Left kidney (tissue), 2 donors: ENCODE data around the gene INTS11. TPM values are rescaled to one million over a fixed set of nuclear protein-coding genes. Genes with fewer than 3 reads are reported as not detected.

Source experiments
- DNase-seq: peaks from one replicate; pipeline ENCODE4 v3.0.0-alpha.2; 2013
- polyA plus RNA-seq: library from polyadenylated mRNA; unstranded; fragments of 120-200 nt; gene quantifications from one replicate; pipeline ENCODE4 v1.2.1, GENCODE V29; 2013; ENCODE audit not compliant: insufficient read length

The INTS11 gene
- polyA plus RNA-seq, 1 donor = 119 TPM

DNA sequence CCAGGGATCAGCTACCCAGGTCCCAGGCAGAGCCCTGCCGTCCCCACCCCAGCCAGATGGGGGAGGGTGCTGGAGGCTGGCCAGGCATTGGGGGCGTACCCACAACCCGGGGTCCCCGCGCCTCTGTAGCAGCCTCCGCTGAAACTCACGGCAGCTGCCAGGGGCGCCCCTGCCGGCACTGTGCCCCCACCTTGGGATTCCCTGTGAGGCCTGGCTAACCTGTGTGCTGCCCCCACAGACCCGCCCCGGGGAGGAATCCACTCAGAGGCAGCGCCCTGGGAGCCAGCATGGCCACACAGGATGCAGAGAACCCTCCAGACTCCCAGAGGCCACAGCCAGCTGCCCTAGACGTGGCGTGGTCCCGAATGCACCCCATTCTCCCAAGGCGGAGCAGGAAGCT, 20.9 kb upstream of the INTS11 start:
- DNase-seq = no peak

DNA sequence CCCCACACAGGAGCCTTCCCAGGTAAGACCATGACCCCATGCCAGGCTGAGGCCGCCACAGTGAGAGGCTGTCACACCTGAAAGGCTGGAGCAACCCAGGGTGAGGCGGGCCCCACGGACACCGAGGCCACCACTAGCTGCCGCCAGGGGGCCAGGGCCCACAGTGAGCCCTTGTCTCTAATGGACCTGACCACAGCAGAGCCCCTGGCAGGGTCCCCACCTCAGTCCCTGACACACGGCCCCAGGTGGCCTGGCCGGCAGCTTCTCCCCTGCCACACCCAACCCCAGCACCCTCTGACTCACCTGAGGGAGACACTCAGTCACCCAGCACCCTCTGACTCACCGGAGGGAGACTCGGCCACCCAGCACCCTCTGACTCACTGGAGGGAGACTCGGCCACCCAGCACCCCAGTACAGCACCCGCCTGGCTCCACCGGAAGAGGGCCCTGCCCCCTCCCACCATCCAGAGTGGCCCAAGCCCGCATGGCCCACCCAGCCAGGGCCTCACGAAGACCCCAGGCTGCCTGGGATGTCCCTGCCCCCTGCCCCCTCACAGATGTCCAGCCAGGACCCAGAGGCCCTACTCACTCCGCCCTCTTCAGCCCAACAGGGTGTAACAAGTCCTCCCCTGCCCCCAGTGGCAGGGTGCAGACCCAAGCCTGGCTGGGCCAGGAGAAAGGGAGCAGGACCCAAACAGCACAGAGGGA, 20.3 kb upstream of the INTS11 start:
- DNase-seq = no peak

DNA sequence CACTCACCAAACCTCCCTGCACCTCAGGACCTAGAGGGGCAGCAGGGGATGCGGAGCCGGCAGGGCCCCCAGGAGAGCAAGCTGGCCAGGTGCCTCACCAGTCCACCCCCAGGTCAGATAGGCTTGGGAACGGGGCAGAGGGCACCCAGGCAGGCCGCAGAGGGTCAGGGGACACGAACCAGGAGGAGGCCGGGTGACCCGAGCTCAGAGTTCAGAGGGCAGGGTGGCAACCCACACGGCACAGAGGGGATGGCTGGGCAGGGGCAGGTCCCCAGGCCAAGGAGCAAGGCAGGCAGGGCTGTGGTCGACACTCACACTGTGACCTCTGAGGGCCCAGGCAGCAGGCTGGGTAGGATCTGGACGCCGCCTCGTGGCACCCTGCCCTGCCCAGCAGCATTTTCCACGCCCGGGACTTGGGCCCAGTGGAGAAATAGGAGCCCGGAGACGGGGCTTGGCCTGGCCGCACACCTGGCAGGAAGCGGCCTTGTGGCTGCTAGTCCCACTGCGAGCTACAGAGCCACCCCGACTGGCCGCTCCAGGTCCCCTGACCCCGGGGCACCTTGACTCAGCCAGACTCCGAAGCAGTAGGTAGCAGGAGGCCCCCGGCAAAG, 19.5 kb upstream of the INTS11 start:
- DNase-seq = no peak

DNA sequence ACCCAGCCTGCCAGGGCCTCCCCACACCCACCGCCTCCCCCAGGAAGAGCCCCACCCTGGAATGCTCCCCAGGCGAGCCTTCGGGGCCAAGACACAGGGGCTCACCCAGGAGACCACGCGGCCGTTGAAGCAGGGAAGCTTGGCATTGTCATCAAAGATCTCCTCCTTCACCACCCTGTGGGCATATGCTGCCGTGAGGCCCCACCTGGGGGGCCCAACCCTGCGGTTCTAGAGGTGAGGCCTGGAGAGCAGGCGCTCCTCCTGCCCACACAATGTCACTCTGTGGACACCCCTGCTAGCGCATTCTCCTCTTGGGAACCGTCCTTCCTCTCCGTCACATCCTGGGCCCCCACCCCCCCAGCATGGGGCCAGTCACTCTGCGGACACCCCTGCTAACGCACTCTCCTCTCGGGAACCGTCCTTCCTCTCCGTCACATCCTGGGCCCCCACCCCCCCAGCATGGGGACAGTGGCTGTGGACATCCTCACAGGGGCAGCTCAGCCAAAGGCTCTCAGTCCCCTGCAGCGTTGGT, 18.2 kb upstream of the INTS11 start:
- no peak for DNase-seq

DNA sequence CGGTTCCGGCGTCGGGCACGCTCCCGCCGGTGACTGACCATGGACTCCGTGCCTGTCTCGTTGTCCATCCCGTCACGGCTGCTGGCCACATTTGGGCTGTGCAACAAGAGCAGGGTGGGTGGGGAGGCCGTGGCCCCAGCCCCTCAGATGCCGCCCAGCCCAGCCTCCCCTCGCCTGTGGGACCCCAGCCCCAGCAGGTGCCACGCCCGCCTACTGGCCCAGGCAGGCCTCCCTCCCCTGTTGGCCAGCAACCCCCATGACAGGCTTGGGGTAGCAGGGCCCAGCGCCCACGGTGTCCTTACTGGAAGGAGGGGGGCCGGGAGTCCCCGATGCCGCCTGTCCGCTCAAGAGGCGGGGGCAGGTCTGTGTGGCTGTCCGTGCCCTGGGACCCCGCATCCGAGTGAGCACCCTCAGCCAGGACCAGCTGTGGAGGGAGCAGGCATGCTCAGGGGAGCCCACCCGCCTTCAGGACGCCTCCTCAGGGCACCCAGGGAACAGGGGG, 17.7 kb upstream of the INTS11 start:
- no peak for DNase-seq

DNA sequence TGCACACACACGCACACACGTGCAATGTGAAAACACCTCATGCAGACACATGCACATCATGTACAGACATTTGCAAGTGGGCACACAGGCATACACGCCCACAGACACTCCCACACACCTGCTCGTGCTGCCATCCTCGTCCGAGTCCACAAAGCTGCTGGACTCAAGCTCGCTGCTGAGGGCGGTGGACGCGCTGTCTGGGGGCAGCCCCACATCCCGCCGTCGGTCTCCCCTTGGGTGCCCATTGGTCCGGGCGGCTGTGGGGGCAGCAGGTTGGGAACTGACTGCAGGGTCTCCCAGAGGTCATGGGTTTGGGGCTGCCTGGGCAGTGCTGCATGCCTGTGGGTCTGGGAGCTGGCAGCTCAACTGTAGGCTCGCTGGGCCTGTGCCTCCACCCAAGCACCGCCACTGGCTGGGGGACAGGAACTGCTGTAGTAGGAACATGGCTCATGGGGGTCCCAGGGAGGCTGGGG, 17.1 kb upstream of the INTS11 start:
- no peak for DNase-seq

DNA sequence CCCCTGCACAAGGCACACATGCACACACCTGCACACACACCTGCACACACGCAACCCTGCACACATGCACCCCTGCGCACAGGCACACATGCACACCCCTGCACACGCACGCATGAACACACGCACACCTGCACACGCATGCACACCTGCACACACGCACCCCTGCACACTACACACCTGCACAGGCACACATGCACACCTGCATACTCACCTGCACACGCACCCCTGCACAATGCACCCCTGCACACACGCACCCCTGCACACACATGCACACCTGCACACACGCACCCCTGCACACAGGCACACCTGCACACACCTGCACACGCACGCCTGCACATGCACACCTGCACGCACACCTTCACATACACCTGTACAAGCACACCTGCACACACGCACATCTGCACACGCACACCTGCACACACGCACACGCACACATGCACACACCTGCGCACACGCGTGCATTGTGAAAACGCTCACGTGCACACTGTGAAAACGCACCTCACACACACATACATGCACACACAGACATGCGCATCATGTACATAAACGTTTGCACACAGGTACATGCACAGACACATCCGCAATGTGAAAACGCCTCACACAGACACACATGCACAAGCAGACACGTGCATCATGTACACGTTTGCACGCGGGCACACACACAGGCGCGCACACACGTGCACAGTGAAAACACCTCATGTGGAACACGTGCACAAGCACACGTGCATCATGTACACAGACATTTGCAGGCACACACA, 16.5 kb upstream of the INTS11 start:
- DNase-seq = no peak

DNA sequence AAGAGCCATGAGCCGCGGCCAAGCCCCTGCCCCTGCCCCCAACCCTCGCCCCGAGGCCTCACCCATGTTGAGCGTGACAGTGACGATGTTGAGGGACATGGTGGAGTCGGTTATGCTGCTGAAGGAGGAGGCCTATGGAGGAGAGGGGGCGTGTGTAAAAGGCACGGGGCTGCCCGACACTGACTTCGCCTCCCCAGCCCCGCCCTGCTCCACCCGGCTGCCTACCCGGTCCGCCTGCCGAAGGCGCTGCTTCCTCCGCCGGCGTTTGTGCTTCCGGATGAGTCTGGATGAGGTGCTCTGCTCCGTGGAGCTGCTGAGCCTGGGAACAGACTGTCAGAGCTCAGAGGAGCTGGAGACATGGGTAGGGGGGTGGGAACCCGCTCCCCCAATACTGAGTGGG, 15.7 kb upstream of the INTS11 start:
- DNase-seq = no peak

DNA sequence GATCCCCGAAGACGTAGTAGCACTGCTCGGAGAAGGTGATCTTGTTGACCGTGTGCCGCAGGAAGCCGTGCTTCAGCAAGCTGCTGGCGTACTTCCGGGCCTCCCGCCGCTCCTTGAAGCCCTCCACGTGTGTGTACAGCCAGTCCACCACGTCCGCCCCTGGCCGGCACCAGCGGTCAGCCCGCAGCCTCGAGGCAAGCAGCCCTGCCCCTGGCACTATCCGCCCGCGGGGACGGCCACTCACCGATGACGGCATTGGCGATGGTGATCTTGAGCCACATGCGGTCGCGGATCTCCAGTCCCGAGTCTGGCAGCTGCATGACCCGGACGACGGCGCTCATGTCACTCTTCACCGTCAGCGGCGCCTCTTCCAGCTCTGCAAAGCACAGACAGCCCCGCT, 13.8 kb upstream of the INTS11 start:
- no peak for DNase-seq

DNA sequence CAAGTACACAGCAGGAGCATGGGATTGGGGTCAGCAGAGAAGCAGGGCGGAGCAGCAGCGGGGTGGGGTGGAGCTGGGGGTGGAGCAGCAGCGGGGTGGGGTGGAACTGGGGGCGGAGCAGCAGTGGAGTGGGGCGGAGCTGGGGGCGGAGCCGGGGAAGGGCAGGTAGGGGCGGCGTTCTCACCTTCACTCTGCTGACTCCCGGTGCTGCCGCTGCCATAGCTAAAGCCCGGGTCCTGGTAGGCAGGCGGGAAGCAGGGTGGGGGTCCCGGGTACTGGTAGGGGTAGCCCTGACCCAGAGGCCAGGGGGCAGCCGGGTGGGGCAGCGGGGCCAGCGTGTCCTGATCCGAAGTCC, 13.3 kb upstream of the INTS11 start:
- DNase-seq = no peak

DNA sequence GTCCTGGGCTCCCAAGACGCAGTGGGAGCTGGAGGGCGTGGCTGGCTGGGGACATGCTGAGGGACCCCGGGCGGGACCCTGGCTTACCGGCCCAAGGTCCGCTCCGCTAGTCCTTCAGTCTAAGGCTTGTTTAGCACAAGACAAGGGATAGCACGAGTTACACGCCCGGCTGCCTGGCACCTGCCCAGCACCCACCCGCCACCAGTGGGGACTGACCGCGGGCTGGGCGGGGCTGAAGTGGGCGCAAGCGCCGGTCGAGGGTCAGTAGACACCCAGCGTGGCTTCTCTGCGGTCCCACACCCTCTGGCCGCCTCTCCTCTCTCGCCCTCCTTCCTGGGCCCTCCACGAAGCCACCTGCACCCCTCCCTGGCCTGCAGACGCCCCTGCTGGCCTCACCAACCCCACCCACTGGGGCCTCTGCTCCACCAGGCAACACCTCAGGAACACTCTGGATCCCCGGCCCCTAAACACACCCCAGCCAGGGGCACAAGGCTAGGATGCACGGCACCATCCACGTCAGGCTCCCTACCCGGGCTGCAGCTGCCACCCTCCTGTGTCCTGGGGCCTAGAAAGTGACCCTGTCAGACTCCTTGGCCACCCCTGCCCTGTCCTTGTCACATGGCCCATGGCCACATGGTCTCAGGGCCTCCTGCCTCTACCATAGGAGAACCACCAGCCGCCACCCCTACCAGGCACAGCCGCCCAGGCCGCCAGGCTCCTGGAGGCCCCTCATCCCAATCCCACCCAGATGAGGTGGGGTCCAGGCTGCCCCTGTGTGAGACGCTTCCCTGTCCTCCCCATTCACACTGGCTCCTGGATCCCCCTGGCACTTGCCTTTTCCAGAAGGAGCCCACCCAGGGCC, 12.7 kb upstream of the INTS11 start:
- DNase-seq = no peak

DNA sequence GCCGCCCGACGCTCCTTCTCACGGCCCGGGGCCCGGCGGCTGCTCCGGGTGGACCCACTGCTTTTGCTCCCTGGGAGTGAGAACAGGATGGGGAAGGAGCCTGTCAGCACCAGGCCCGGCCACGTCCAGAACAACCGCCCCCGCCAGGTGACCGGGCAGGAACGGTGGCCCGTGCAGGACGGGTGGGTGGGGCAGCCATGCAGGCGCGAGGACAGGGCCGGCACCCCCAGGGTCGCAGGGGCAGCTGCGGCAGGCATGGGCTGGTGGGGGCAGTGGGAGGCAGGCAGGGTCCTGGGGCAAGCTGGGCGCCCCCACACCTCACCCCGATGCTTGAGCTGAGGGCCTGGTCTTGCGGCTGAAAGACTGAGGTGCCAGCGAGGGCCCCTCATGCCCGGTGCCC, 12.0 kb upstream of the INTS11 start:
- no peak for DNase-seq

DNA sequence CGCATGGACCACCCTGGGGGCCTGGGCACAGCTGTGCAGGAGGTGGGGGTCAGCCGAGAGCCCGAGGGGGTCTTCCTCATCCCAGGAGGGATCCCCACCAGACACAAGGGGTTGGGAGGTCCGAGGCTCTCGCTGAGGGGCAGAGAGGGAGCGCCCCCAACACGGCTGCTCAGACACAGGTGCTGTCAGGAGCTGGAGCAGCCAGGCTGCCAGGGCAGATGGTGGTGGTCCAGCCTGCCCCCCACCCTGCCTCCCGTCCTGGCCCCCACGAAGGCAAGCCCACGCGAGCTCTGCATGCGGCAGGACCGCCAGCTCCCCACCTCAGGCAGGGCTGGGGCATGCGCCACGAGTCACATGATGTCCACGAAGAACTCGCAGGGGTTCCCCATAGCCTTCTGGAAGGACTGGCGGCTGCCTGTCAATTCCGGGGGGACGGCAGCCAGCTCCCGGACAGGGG, 11.4 kb upstream of the INTS11 start:
- no peak for DNase-seq

DNA sequence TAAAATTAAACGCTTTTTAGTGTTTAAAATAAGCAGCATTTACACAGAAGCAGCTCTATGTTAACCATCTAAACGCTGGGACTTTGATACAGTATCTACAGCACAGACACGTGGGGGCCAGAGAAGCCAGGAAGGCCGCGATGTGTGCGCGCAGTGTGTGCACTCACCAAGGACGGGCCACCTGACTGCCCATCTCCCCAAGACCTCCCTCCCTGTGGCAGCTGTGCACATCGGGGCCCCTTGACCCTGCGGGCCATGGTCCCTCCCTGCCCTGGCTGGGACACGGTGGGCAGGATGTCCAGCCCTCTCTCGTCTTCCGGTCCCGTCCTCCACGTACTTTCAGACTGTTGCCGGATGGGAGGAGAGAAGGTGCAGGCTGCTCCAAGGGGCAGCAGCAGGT, 10.8 kb upstream of the INTS11 start:
- no peak for DNase-seq

DNA sequence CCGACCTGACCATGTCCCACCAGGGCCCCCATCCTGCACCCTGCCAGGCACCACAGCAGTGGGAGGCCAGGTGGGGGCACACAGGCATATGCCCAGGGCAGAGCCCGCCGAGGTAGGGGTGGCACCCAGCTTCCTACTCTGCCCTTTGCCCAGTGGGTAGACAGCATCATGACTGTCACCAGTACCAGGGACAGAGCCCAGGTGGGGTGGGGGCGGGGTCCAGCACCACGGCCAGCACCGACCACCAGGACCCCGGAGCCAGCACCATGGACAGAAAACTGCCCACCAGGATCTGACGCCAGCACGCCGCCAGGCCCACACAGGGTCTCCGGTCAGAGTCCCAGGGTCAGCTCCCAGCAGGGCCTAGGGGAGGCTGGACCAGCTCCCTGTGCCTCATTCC, 10.4 kb upstream of the INTS11 start:
- no peak for DNase-seq

DNA sequence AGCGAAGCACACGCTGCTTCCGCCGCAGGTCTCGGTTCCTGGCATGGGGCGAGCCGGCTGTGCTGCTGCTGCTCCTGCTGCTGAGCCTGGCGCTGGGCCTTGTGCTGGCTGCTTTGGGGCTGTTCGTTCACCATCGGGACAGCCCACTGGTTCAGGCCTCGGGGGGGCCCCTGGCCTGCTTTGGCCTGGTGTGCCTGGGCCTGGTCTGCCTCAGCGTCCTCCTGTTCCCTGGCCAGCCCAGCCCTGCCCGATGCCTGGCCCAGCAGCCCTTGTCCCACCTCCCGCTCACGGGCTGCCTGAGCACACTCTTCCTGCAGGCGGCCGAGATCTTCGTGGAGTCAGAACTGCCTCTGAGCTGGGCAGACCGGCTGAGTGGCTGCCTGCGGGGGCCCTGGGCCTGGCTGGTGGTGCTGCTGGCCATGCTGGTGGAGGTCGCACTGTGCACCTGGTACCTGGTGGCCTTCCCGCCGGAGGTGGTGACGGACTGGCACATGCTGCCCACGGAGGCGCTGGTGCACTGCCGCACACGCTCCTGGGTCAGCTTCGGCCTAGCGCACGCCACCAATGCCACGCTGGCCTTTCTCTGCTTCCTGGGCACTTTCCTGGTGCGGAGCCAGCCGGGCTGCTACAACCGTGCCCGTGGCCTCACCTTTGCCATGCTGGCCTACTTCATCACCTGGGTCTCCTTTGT, 9.2 kb upstream of the INTS11 start:
- DNase-seq = no peak

DNA sequence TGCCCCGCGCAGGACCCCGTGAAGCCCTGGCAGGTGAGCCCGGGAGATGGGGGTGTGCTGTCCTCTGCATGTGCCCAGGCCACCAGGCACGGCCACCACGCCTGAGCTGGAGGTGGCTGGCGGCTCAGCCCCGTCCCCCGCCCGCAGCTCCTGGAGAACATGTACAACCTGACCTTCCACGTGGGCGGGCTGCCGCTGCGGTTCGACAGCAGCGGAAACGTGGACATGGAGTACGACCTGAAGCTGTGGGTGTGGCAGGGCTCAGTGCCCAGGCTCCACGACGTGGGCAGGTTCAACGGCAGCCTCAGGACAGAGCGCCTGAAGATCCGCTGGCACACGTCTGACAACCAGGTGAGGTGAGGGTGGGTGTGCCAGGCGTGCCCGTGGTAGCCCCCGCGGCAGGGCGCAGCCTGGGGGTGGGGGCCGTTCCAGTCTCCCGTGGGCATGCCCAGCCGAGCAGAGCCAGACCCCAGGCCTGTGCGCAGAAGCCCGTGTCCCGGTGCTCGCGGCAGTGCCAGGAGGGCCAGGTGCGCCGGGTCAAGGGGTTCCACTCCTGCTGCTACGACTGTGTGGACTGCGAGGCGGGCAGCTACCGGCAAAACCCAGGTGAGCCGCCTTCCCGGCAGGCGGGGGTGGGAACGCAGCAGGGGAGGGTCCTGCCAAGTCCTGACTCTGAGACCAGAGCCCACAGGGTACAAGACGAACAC, 8.5 kb upstream of the INTS11 start:
- DNase-seq = no peak

DNA sequence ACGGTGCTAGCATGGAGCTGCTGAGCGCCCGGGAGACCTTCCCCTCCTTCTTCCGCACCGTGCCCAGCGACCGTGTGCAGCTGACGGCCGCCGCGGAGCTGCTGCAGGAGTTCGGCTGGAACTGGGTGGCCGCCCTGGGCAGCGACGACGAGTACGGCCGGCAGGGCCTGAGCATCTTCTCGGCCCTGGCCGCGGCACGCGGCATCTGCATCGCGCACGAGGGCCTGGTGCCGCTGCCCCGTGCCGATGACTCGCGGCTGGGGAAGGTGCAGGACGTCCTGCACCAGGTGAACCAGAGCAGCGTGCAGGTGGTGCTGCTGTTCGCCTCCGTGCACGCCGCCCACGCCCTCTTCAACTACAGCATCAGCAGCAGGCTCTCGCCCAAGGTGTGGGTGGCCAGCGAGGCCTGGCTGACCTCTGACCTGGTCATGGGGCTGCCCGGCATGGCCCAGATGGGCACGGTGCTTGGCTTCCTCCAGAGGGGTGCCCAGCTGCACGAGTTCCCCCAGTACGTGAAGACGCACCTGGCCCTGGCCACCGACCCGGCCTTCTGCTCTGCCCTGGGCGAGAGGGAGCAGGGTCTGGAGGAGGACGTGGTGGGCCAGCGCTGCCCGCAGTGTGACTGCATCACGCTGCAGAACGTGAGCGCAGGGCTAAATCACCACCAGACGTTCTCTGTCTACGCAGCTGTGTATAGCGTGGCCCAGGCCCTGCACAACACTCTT, 7.7 kb upstream of the INTS11 start:
- DNase-seq = no peak

DNA sequence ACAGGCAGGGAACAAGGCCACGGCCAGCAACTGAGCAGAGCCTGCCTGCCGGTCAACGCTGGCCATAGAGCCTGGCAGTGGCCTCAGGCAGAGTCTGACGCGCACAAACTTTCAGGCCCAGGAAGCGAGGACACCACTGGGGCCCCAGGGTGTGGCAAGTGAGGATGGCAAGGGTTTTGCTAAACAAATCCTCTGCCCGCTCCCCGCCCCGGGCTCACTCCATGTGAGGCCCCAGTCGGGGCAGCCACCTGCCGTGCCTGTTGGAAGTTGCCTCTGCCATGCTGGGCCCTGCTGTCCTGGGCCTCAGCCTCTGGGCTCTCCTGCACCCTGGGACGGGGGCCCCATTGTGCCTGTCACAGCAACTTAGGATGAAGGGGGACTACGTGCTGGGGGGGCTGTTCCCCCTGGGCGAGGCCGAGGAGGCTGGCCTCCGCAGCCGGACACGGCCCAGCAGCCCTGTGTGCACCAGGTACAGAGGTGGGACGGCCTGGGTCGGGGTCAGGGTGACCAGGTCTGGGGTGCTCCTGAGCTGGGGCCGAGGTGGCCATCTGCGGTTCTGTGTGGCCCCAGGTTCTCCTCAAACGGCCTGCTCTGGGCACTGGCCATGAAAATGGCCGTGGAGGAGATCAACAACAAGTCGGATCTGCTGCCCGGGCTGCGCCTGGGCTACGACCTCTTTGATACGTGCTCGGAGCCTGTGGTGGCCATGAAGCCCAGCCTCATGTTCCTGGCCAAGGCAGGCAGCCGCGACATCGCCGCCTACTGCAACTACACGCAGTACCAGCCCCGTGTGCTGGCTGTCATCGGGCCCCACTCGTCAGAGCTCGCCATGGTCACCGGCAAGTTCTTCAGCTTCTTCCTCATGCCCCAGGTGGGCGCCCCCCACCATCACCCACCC, 6.9 kb upstream of the INTS11 start, which contains the start of gene TAS1R3:
TAS1R3 (plus strand) TSS at position 213 of the 898 bp plus-strand sequence; CDS start at position 279, 66 bp downstream.
- no peak for DNase-seq
